ENCODE results near the gene OSBPL5. TPM values are rescaled to one million over a fixed set of nuclear protein-coding genes. Genes with fewer than 3 reads are reported as not detected.

The OSBPL5 gene
- total RNA-seq, 2 donors from 2014 or later = 35.0 to 50.7 TPM

DNA sequence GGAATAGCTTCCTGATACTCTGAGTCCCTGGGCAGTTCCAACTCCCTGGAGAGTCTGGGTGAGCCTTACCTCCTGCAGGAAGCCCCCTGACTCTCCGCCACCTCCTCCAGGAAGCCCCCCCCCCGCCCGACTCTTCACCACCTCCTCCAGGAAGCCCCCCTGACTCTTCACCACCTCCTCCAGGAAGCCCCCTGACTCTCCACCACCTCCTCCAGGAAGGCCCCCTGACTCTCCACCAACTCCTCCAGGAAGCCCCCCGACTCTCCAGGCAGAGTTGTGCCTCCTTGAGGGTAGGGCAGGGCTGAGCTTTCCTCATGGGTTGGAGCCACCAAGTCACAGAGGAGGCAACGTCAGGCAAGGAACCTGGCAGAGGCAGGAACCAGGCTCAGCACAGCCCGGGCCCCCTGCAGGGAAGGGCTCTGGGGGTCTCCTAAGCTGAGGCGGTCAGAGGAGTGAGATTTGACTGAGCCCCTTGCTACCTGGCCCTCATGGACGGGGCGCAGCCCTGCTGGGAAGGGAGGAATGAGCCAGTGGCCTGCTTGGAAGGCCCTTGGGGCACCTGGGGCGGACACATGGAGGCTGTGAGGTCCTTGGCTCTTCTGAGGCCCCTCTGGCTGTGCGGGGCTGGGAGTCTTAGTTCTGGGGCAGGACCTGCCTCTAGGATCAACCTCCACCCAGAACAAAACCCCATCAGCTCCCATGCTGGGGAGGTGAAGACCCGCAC is 35.4 kb upstream of the OSBPL5 start:
- H3K27me3 ChIP-seq (replicated peaks; ENCODE audit: insufficient read depth) = peaks cover 8% of the 10 kb centered on the region
- DNase-seq (ENCODE audit: low spot score) = no peak

DNA sequence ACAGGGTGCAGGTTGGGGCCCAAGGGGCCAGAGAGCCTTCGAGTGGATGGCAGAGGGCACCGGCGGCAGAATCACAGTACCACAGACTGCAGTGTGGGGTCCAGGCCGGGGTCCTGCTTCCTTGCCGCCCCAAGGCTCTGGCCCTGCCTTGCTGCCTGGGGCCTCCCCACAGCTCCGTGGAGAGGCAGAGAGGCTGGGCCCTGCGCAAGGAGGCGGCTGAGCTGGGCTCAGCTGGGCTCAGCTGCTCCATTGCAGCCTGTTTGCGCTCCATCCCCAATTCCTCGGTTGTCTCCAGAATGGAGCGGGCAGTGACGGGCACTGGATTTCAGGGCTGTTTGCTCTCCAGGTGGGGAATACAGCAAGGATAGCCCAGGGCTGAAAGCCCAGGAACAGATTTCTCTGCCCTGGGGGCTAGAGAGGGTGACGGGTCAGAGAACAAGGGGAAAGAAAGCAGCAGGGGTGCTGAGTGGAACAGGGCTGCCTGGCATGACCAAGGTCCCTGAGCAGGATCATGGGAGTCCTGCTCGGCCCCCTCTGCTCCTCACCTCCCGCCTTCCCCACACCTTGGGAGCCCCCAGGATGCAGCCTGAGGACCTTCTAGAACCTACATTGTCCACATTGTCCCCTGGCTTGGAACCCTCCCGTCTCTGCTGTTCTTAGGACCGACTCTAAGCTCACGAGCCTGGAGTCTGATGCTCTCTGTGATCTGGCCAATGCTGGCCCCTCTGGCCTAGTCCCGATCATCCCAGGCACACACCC is 34.6 kb upstream of the OSBPL5 start:
- WGBS = 84% methylated on average over 19 of the region's 19 CpGs
- H3K4me3 ChIP-seq = no peak overlapping the region
- H3K36me3 ChIP-seq = no peaks in the 10 kb centered on the region
- DNase-seq (ENCODE audit: low spot score) = no peak
- H3K4me1 ChIP-seq (replicated peaks) = no peaks in the 10 kb centered on the region
- H3K9me3 ChIP-seq = no peaks in the 10 kb centered on the region
- H3K27me3 ChIP-seq (replicated peaks; ENCODE audit: insufficient read depth) = peaks cover 8% of the 10 kb centered on the region
- intact Hi-C loops (cut with DNase I) = no loop called here
- no peak overlapping the region for H3K27ac ChIP-seq
- TF ChIP-seq, protein P1, sequence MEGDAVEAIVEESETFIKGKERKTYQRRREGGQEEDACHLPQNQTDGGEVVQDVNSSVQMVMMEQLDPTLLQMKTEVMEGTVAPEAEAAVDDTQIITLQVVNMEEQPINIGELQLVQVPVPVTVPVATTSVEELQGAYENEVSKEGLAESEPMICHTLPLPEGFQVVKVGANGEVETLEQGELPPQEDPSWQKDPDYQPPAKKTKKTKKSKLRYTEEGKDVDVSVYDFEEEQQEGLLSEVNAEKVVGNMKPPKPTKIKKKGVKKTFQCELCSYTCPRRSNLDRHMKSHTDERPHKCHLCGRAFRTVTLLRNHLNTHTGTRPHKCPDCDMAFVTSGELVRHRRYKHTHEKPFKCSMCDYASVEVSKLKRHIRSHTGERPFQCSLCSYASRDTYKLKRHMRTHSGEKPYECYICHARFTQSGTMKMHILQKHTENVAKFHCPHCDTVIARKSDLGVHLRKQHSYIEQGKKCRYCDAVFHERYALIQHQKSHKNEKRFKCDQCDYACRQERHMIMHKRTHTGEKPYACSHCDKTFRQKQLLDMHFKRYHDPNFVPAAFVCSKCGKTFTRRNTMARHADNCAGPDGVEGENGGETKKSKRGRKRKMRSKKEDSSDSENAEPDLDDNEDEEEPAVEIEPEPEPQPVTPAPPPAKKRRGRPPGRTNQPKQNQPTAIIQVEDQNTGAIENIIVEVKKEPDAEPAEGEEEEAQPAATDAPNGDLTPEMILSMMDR (IDR thresholded peaks at IDR 0.05) = no peak
- TF ChIP-seq POLR2A (IDR thresholded peaks at IDR 0.05) (no peak), POLR2AphosphoS5 (IDR thresholded peaks at IDR 0.05) (no peak)

More for the DNA sequence above, 35.4 kb upstream of the OSBPL5 start:
- H3K9me3 ChIP-seq = no peaks in the 10 kb centered on the region
- WGBS = 75% methylated on average over 12 of the region's 12 CpGs
- TF ChIP-seq POLR2AphosphoS5 (IDR thresholded peaks at IDR 0.05) = no peak
- TF ChIP-seq, protein P1 (IDR thresholded peaks at IDR 0.05) = no peak
- TF ChIP-seq POLR2A (IDR thresholded peaks at IDR 0.05) = no peak
- H3K36me3 ChIP-seq = no peaks in the 10 kb centered on the region
- no peaks in the 10 kb centered on the region for H3K4me1 ChIP-seq (replicated peaks)
- H3K27ac ChIP-seq = no peak overlapping the region
- intact Hi-C loops (cut with DNase I) = no loop called here
- no peak overlapping the region for H3K4me3 ChIP-seq

DNA sequence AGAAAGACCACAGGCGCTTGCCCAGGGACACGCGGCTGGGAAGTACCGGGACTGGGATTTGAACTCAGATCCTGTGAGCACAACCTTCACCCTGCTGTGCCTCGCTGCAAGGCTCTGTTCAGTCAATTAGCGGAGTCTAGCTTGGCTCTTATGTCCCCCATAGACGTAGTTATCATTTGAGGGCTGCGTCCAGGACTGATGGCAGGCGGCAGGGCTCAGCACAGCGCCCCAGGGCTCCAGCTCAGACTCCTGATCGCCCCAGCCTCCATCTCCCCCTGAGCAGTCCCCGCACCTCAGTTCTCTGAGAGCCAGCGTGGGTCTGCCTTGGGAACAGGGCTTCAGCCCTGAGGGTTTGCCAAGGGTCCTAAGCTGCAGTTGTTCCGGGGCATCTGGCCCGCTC is 33.7 kb upstream of the OSBPL5 start:
- no peaks in the 10 kb centered on the region for H3K36me3 ChIP-seq
- intact Hi-C loops (cut with DNase I) = no loop called here
- H3K4me3 ChIP-seq = no peak overlapping the region
- TF ChIP-seq, protein P1 (IDR thresholded peaks at IDR 0.05) = no peak
- no peak for TF ChIP-seq POLR2A (IDR thresholded peaks at IDR 0.05)
- no peak for TF ChIP-seq POLR2AphosphoS5 (IDR thresholded peaks at IDR 0.05)
- H3K9me3 ChIP-seq = no peaks in the 10 kb centered on the region
- WGBS = 90% methylated on average over 15 of the region's 15 CpGs
- no peak overlapping the region for H3K27ac ChIP-seq
- peaks cover 8% of the 10 kb centered on the region for H3K27me3 ChIP-seq (replicated peaks; ENCODE audit: insufficient read depth)
- DNase-seq (ENCODE audit: low spot score) = no peak
- no peaks in the 10 kb centered on the region for H3K4me1 ChIP-seq (replicated peaks)

DNA sequence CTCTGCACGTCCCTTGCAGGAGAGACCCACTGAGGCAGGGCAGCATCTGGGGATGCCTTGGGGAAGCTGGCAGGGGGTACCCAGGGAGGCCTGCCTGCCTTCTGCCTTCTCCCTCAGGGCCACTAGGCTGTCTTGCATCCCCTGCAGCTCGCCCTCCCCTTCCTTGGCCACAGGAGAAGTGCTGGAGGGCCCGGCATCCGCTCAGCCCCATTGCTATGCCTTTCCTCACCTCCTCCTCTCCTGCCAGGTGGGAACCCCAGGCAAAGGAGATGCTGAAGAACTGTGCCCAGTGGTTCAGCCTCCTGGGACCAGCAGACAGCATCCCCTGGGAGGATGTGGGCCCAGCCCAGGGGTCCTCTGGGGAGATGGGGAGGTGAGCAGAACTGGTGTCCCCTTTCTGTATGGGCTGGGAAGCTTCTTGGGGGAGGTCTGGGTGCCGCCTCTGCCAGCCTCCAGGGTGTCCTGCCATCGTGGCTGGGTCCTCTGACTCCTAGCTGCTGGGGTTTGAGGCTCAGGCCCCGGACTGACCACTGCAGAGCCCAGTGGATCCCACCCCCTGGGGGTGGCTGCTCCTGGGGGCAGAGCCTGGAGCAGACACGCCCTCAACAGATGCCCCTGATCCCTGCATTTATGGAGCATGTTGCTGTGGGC is 32.9 kb upstream of the OSBPL5 start:
- DNase-seq (ENCODE audit: low spot score) = no peak
- Histone ChIP-seq H3K27ac (no peak overlapping the region), H3K4me1 (replicated peaks) (no peaks in the 10 kb centered on the region), H3K27me3 (replicated peaks; ENCODE audit: insufficient read depth) (peaks cover 6% of the 10 kb centered on the region), H3K36me3 (no peaks in the 10 kb centered on the region), H3K9me3 (no peaks in the 10 kb centered on the region), H3K4me3 (no peak overlapping the region)
- 90% methylated on average over 8 of the region's 8 CpGs for WGBS
- intact Hi-C loops (cut with DNase I) = no loop called here
- TF ChIP-seq POLR2A (IDR thresholded peaks at IDR 0.05) = no peak
- TF ChIP-seq, protein P1 (IDR thresholded peaks at IDR 0.05) = no peak
- no peak for TF ChIP-seq POLR2AphosphoS5 (IDR thresholded peaks at IDR 0.05)
